OCI-LY1 (cell line): ENCODE results near the gene DEF6.
"Not testable (repeated sequence)": the region's sequence is repeated elsewhere in the genome, so short reads cannot be mapped to it uniquely, and the experiment has no call there.

Experiments
- H2AFZ ChIP-seq: fragments of 200-600 bp; sonication (generic), shearing (Covaris generic); 2 replicates; pipeline ENCODE4 v1.6.0; 2014; ENCODE audit warnings: antibody characterized with exemption, mild to moderate bottlenecking, low read length
- H3F3A ChIP-seq: fragments of 200-600 bp; sonication (generic), shearing (Covaris generic); 2 replicates; pipeline ENCODE4 v1.6.0; 2014; ENCODE audit warnings: mild to moderate bottlenecking, antibody characterized with exemption, low read length, moderate library complexity; ENCODE audit not compliant: insufficient read depth
- H3K27ac ChIP-seq: fragments of 200-600 bp; sonication (generic); 2 replicates; pipeline ENCODE4 v1.5.1; 2014; ENCODE audit warnings: low read length, mixed run types, mild to moderate bottlenecking, low read depth; ENCODE audit not compliant: poor library complexity, severe bottlenecking
- H3K27me3 ChIP-seq: fragments of 200-600 bp; sonication (generic); 2 replicates; pipeline ENCODE4 v1.6.0; 2014; ENCODE audit warnings: antibody characterized with exemption, mild to moderate bottlenecking, low read length, moderate library complexity; ENCODE audit not compliant: insufficient read depth
- H3K36me3 ChIP-seq: fragments of 200-600 bp; sonication (generic); 2 replicates; pipeline ENCODE4 v1.6.1; 2014; ENCODE audit warnings: mild to moderate bottlenecking, antibody characterized with exemption, low read length, moderate library complexity, mixed read lengths; ENCODE audit not compliant: insufficient read depth
- H3K4me1 ChIP-seq: fragments of 200-600 bp; sonication (generic); 2 replicates; pipeline ENCODE4 v1.5.1; 2014; ENCODE audit warnings: mild to moderate bottlenecking, low read length, moderate library complexity; ENCODE audit not compliant: insufficient read depth, severe bottlenecking
- H3K4me2 ChIP-seq: fragments of 200-600 bp; sonication (generic), shearing (Covaris generic); 2 replicates; pipeline ENCODE4 v1.6.1; 2014; ENCODE audit warnings: low read length
- H3K4me3 ChIP-seq: fragments of 200-600 bp; sonication (generic); 2 replicates; pipeline ENCODE4 v1.5.1; 2014; ENCODE audit warnings: low read length, low read depth, mild to moderate bottlenecking, mixed read lengths; ENCODE audit not compliant: poor library complexity, severe bottlenecking
- H3K79me2 ChIP-seq: fragments of 200-600 bp; shearing (Covaris generic); 2 replicates; pipeline ENCODE4 v1.6.1; 2016; ENCODE audit warnings: mixed run types, low read length, mixed read lengths; ENCODE audit not compliant: insufficient read depth
- H3K9ac ChIP-seq: fragments of 200-600 bp; sonication (generic), shearing (Covaris generic); 2 replicates; pipeline ENCODE4 v1.6.1; 2014; ENCODE audit warnings: mild to moderate bottlenecking, low read length, mixed read lengths
- H3K9me2 ChIP-seq: fragments of 200-600 bp; sonication (generic), shearing (Covaris generic); 2 replicates; pipeline ENCODE4 v1.6.1; 2014; ENCODE audit warnings: low read depth, mild to moderate bottlenecking, low read length, mixed read lengths
- H3K9me3 ChIP-seq: fragments of 200-600 bp; shearing (Covaris generic); 2 replicates; pipeline ENCODE4 v1.6.1; 2014; ENCODE audit warnings: low read length, mixed read lengths
- H4K20me1 ChIP-seq: fragments of 200-600 bp; sonication (generic), shearing (Covaris generic); 2 replicates; pipeline ENCODE4 v1.6.0; 2016; ENCODE audit warnings: mild to moderate bottlenecking, low read length; ENCODE audit not compliant: insufficient read depth
- EZH2 ChIP-seq: fragments of 200-600 bp; sonication (generic), shearing (Covaris generic); IDR thresholded peaks from 2 replicates; pipeline ENCODE4 v1.8.0; 2017; ENCODE audit warnings: borderline replicate concordance, mixed run types, mild to moderate bottlenecking, antibody characterized with exemption, low read length, moderate library complexity, mixed read lengths
- TF ChIP-seq, protein P1 (sequence below): fragments of 200-600 bp; sonication (generic), shearing (Covaris generic); IDR thresholded peaks from 2 replicates; pipeline ENCODE4 v1.5.1; 2017; ENCODE audit warnings: mild to moderate bottlenecking, antibody characterized with exemption, low read length, moderate library complexity, mixed read lengths

The DEF6 gene

DNA sequence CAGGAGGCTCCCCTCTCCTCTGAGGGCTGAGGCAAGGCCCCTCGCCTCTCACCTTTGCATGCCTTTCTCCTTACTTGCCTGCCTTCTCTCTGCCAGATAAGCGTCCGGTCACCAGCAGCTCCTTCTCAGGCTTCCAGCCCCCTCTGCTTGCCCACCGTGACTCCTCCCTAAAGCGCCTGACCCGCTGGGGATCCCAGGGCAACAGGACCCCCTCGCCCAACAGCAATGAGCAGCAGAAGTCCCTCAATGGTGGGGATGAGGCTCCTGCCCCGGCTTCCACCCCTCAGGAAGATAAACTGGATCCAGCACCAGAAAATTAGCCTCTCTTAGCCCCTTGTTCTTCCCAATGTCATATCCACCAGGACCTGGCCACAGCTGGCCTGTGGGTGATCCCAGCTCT lies 23.5 kb downstream of the DEF6 start:
- Histone ChIP-seq H3K9me2 (no peaks in the 10 kb centered on the region), H3F3A (no peaks in the 10 kb centered on the region), H2AFZ (no peak overlapping the region)

DNA sequence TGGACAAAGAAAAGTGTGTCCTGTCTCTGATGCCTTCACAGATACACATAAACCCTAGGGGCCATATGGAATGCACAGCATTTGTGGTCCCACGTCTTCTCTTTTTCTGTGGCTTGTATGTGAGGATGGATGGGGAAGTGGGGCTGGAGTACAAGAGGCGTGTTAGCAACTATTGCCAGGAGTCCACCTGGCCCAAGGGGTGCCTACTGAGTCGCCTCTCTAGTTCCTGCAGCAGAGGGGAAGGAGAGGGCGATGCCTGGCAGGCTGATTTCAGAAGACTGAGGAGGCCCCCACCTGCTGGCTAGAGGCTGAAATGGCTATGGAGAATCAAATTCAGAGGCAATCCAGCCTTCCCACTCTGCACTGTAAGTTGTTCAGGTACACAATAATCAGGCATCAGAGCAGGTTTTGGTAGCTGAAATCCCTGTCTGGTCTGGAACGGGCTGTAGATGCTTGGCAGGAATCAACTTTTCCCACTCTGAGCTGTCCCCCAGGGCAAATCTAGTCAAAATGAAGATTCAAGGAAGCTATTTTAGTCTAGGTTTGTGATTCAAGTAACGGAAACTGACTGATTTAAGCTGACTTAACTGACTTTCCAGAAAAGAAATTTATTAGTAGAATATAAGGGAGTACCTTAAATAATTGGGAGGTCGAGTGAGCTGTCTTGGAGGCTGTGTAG lies 29.9 kb downstream of the DEF6 start:
- Histone ChIP-seq H3K4me1 (peaks cover 16% of the 10 kb centered on the region), H3F3A (no peaks in the 10 kb centered on the region), H3K9me2 (no peaks in the 10 kb centered on the region), H3K36me3 (peaks cover 6% of the 10 kb centered on the region; the same call in 1 of the 2 replicates), H3K4me2 (no peak overlapping the region), H3K27me3 (no peaks in the 10 kb centered on the region), H4K20me1 (no peaks in the 10 kb centered on the region), H3K9ac (no peak overlapping the region), H3K4me3 (no peak overlapping the region), H3K27ac (no peak overlapping the region), H3K9me3 (no peaks in the 10 kb centered on the region), H2AFZ (no peak overlapping the region), H3K79me2 (no peaks in the 10 kb centered on the region)
- TF ChIP-seq EZH2: no peak
- TF ChIP-seq, protein P1, sequence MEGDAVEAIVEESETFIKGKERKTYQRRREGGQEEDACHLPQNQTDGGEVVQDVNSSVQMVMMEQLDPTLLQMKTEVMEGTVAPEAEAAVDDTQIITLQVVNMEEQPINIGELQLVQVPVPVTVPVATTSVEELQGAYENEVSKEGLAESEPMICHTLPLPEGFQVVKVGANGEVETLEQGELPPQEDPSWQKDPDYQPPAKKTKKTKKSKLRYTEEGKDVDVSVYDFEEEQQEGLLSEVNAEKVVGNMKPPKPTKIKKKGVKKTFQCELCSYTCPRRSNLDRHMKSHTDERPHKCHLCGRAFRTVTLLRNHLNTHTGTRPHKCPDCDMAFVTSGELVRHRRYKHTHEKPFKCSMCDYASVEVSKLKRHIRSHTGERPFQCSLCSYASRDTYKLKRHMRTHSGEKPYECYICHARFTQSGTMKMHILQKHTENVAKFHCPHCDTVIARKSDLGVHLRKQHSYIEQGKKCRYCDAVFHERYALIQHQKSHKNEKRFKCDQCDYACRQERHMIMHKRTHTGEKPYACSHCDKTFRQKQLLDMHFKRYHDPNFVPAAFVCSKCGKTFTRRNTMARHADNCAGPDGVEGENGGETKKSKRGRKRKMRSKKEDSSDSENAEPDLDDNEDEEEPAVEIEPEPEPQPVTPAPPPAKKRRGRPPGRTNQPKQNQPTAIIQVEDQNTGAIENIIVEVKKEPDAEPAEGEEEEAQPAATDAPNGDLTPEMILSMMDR: peak; percentile 75

More for the DNA sequence above, 23.5 kb downstream of the DEF6 start:
- Histone ChIP-seq H3K27me3 (no peaks in the 10 kb centered on the region), H3K79me2 (no peaks in the 10 kb centered on the region), H3K27ac (no peak overlapping the region), H3K4me1 (no peaks in the 10 kb centered on the region), H3K36me3 (peaks cover 44% of the 10 kb centered on the region; the same call in 1 of the 2 replicates), H4K20me1 (no peaks in the 10 kb centered on the region), H3K9me3 (no peaks in the 10 kb centered on the region), H3K9ac (no peak overlapping the region), H3K4me3 (no peak overlapping the region), H3K4me2 (no peak overlapping the region)
- TF ChIP-seq EZH2: no peak
- TF ChIP-seq, protein P1: no peak

DNA sequence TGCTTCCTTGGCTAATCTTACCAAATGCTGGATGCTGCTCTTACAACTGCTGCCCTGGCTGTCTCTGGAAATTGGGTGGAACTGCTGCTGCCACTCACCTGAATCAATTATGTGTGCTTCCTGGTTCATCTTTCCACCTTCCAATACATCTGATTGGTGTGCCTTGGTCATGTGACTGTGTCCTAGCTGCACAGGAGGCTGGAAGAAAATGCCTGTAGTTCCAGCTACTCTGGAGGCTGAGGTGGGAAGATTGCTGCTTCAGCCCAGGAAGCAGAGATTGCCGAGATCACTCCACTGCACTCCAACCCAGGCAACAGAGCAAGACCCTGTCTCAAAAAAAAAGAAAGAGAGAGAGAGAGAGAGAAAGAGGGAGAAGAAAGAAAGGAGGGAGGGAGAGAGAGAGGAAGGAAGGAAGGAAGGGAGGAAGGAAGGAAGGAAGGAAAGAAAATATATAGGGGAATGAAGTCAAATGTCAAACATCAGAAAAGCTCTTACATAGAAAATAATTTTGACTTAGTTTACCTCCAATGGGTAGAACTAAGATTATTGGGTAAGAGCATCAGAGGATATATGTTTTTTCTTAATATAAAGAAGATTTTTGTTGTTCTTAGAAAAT lies 30.6 kb downstream of the DEF6 start:
- H3K4me3 ChIP-seq: no peak overlapping the region
- peaks cover 16% of the 10 kb centered on the region for H3K4me1 ChIP-seq
- H3K9me2 ChIP-seq: no peaks in the 10 kb centered on the region
- no peaks in the 10 kb centered on the region for H3K79me2 ChIP-seq
- H3K9ac ChIP-seq: no peak overlapping the region
- no peaks in the 10 kb centered on the region for H3K27me3 ChIP-seq
- H3K4me2 ChIP-seq: no peak overlapping the region
- no peaks in the 10 kb centered on the region for H3F3A ChIP-seq
- H3K9me3 ChIP-seq: no peaks in the 10 kb centered on the region
- no peak overlapping the region for H3K27ac ChIP-seq
- no peaks in the 10 kb centered on the region for H4K20me1 ChIP-seq
- H3K36me3 ChIP-seq: no peaks in the 10 kb centered on the region
- TF ChIP-seq EZH2: no peak
- TF ChIP-seq, protein P1: no peak
- no peak overlapping the region for H2AFZ ChIP-seq

DNA sequence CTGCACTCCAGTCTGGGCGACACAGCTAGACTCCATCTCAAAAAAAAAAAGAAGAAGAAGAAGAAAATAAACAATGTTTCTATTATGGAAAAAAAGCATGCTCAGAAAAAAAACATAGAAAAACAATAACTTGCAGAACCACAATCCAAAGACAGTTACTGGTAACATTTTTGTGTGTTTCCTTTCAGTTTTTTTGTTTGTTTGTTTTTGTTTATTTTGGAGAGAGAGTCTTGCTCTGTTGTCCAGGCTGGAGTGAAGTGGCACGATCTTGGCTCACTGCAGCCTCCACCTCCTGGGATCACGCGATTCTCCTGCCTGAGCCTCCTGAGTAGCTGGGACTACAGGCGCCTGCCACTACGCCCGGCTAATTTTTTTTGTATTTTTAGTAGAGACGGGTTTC lies 31.3 kb downstream of the DEF6 start:
- not testable (repeated sequence) for H3K9ac ChIP-seq, H3K9me2 ChIP-seq, H3K4me3 ChIP-seq, H3K9me3 ChIP-seq, H3K4me2 ChIP-seq, H3K79me2 ChIP-seq, H3K27me3 ChIP-seq, H3K36me3 ChIP-seq, H3F3A ChIP-seq, H3K27ac ChIP-seq, H2AFZ ChIP-seq, H4K20me1 ChIP-seq
- peaks cover 16% of the 10 kb centered on the region for H3K4me1 ChIP-seq
